Calu3 (cell line): Measurements from ENCODE around the gene CLIP4. TPM values are rescaled to one million over a fixed set of nuclear protein-coding genes. Genes with fewer than 3 reads are reported as not detected.

ENCODE experiments used
- BruUV-seq: library from RNA; stranded (reverse); fragments of 400-500 nt; replicated peaks from 2 replicates; lab custom pipeline; 2021; lab: Mats Ljungman, UMichigan
- CTCF ChIA-PET: fragments of 300-600 bp; sonication (Branson Sonifier 250); formaldehyde crosslinking; loops from one replicate; lab custom pipeline; 2022; ENCODE audit warnings: antibody characterized with exemption; lab: Charles Lee
- DNase-seq: peaks from one replicate; pipeline ENCODE4 v3.0.0; 2022
- H3K27ac Mint-ChIP-seq: one replicate; pipeline ENCODE4 v1.8.0; 2022; ENCODE audit warnings: mixed read lengths; ENCODE audit not compliant: unreplicated experiment
- H3K27me3 Mint-ChIP-seq: one replicate; pipeline ENCODE4 v1.8.0; 2022; ENCODE audit warnings: mixed read lengths; ENCODE audit not compliant: unreplicated experiment
- H3K36me3 Mint-ChIP-seq: one replicate; pipeline ENCODE4 v1.8.0; 2022; ENCODE audit warnings: mild to moderate bottlenecking, moderate library complexity, mixed read lengths; ENCODE audit not compliant: insufficient read depth, unreplicated experiment
- H3K4me1 Mint-ChIP-seq: one replicate; pipeline ENCODE4 v1.8.0; 2022; ENCODE audit warnings: mild to moderate bottlenecking, low read depth, mixed read lengths; ENCODE audit not compliant: unreplicated experiment
- H3K4me3 Mint-ChIP-seq: one replicate; pipeline ENCODE4 v1.8.0; 2022; ENCODE audit warnings: mild to moderate bottlenecking, low read depth, moderate library complexity, mixed read lengths; ENCODE audit not compliant: unreplicated experiment
- H3K9me3 Mint-ChIP-seq: one replicate; pipeline ENCODE4 v1.8.0; 2022; ENCODE audit warnings: low read depth, mixed read lengths; ENCODE audit not compliant: unreplicated experiment
- CTCF ChIP-seq: fragments of 200-600 bp; IDR thresholded peaks from one replicate; pipeline ENCODE4 v1.8.0; 2022; ENCODE audit warnings: antibody characterized with exemption; ENCODE audit not compliant: unreplicated experiment
- intact Hi-C: fragments of 100-400 bp; cut with micrococcal nuclease; formaldehyde crosslinking; loops from one replicate; pipeline ENCODE4 v1.10.0; 2022; ENCODE audit not compliant: unreplicated experiment
- total RNA-seq: library from RNA; stranded (reverse); gene quantifications from 2 replicates; pipeline ENCODE4 v1.2.3, GENCODE V29; 2022

Gene CLIP4
- total RNA-seq, 1 experiment from 2014 or later: 184 TPM

GRCh38 chr2:29220506-29221270 is 105.5 kb downstream of the CLIP4 start:
- peaks cover 7% of the 10 kb centered on the region for H3K4me1 Mint-ChIP-seq
- CTCF ChIA-PET: no interaction called here
- H3K27ac Mint-ChIP-seq: peak overlapping the region; percentile 21
- intact Hi-C loops: no loop called here
- H3K27me3 Mint-ChIP-seq: peaks cover 8% of the 10 kb centered on the region
- BruUV-seq: no TSS peak
- no peak overlapping the region for H3K4me3 Mint-ChIP-seq
- no peak for DNase-seq
- TF ChIP-seq CTCF: no peak
- peaks cover 56% of the 10 kb centered on the region for H3K36me3 Mint-ChIP-seq
- H3K9me3 Mint-ChIP-seq: no peaks in the 10 kb centered on the region

- no peak for DNase-seq
- Mint-ChIP-seq H3K27ac (peak overlapping the region; percentile 77), H3K36me3 (peaks cover 68% of the 10 kb centered on the region), H3K4me3 (peak overlapping the region; percentile 13), H3K4me1 (peaks cover 7% of the 10 kb centered on the region), H3K9me3 (no peaks in the 10 kb centered on the region), H3K27me3 (peaks cover 27% of the 10 kb centered on the region)
- intact Hi-C loops: no loop called here
- TF ChIP-seq CTCF: no peak
- no TSS peak for BruUV-seq
- CTCF ChIA-PET: no interaction called here
Measured at GRCh38 chr2:29222381-29223179, 107.4 kb downstream of the CLIP4 start.

- no TSS peak for BruUV-seq
Measured at GRCh38 chr2:29223257-29223656, 108.0 kb downstream of the CLIP4 start.

More at GRCh38 chr2:29223257-29223656, 108.0 kb downstream of the CLIP4 start:
- intact Hi-C loops: no loop called here
- H3K27me3 Mint-ChIP-seq: peaks cover 33% of the 10 kb centered on the region
- CTCF ChIA-PET: no interaction called here
- peaks cover 7% of the 10 kb centered on the region for H3K4me1 Mint-ChIP-seq
- H3K4me3 Mint-ChIP-seq: no peak overlapping the region
- TF ChIP-seq CTCF: no peak
- peaks cover 68% of the 10 kb centered on the region for H3K36me3 Mint-ChIP-seq
- DNase-seq: no peak
- no peaks in the 10 kb centered on the region for H3K9me3 Mint-ChIP-seq
- peak overlapping the region; percentile 77 for H3K27ac Mint-ChIP-seq
